NT2/D1 (cell line): ENCODE data around the gene MYF5.

Source experiments
- SUZ12 ChIP-seq: IDR thresholded peaks from 2 replicates; pipeline ENCODE4 v1.6.1; 2011; ENCODE audit not compliant: insufficient read length, insufficient read depth; ENCODE audit errors: extremely low read depth
- YY1 ChIP-seq: IDR thresholded peaks from 2 replicates; pipeline ENCODE4 v1.6.1; 2011; ENCODE audit not compliant: insufficient read length, insufficient read depth

DNA sequence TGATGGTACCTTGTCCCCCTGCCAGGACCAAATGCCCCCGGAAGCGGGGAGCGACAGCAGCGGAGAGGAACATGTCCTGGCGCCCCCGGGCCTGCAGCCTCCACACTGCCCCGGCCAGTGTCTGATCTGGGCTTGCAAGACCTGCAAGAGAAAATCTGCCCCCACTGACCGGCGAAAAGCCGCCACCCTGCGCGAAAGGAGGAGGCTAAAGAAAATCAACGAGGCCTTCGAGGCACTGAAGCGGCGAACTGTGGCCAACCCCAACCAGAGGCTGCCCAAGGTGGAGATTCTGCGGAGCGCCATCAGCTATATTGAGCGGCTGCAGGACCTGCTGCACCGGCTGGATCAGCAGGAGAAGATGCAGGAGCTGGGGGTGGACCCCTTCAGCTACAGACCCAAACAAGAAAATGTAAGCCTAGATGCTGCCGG is 8.9 kb upstream of the MYF5 start:
- TF ChIP-seq YY1 (no peak), SUZ12 (no peak)
